ENCODE measurements around the gene VTI1A. TPM values are rescaled to one million over a fixed set of nuclear protein-coding genes. Genes with fewer than 3 reads are reported as not detected.
A peak's percentile ranks its signal among the peaks of the same experiment; 100 is the strongest.
"Not testable (repeated sequence)": the region's sequence is repeated elsewhere in the genome, so short reads cannot be mapped to it uniquely, and the experiment has no call there.

Gene VTI1A
- total RNA-seq, 1 donor from 2014 or later = 47.2 TPM

DNA sequence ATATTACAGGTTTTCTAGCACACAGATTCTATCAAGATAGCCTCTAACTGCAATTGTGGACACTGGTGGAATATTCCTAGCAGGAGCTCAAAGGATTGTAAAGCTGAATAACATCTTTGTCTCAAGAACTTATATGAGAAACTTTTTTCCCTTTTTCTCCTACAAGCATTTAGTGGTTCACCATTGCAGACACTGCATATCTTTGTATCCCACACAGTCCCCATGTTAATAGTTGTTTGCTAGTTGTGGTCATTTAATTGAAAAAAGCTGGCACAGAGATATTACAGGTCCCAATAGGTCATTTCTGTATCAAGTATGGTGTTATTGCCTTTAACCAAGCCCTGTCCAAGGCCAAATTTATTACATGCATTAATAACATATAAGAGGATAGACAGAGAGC lies 276.9 kb downstream of the VTI1A start:
- no peak for DNase-seq

DNA sequence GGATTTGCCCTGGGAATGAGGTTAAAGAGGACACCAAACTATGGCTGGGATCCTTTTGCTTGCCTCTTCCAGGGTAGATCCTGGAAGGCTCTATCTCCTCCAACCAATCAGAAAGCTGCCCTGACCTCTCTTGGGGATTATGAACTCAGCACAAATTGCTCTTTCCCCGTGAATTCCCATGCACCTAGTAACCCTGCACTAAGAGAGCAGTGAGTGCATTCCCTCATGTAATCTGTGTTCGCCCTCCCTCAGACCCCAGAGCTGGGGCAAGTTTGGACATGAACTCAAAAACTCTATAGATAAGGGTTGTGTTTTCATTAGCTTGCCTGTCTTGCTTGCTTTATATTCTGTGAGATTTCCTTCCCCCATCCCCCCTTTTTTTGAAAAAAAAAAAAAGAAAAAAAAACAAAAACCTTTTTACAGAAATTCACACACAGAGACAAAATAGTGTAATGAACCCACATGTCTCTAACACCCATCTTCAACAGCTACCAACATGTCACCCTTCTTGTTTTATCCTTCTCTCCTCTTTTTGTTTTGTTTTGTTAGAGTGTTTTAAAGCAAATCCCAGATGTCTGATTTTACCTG lies 277.5 kb downstream of the VTI1A start:
- no peak for DNase-seq

DNA sequence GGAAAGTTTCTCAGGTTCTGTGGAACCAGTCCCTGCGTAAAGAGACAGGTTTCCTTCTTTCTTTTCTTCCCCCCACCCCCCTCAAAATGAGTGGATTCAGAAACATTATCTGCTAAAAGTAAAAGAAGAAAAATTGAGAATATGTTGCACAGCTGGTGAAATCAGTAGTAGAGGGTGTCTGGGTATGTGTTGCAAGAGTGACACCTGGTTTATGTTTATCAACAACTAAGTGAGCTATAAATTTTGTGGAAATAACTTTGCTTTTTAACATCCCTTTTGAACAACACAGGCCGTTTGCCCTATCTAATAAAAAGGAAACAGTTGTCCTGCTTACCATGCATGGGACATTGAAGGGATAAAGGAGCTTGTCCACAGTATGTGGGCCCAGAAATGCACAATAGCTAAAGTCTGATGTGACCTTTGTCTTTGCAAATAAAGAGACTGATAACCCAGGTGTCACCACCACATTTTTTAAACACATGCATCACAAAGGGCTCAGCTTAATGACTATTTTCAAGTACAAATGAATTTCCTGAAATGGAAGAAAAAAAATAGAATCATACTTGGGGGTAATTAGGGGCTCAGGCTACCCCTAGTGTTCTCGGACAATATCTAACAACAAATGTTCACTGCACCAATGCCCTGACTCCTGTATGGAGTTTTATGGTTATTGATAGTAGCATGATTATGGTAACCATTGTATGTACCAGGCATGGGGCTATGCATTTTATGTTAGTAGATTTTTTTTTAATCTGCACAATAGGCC lies 281.3 kb downstream of the VTI1A start:
- DNase-seq = no peak

DNA sequence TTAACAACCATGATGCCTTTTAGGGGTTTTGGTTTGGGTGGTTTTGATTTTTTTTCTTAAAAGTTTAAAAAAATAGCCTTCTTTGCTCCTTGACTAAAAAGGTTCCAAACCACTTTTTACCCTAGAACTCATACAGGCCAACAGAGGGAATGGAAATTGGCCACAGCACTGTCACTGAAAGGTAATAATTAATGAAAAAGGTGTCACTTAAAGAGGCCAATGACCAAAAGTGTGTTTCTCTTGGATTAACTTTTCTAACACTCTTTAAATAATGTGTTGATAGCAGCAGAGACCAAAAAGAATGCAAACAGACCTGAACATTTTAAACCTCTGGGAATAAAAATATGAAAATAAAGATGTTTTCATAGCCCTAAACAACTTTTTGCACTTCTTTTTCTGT lies 282.0 kb downstream of the VTI1A start:
- DNase-seq = no peak

DNA sequence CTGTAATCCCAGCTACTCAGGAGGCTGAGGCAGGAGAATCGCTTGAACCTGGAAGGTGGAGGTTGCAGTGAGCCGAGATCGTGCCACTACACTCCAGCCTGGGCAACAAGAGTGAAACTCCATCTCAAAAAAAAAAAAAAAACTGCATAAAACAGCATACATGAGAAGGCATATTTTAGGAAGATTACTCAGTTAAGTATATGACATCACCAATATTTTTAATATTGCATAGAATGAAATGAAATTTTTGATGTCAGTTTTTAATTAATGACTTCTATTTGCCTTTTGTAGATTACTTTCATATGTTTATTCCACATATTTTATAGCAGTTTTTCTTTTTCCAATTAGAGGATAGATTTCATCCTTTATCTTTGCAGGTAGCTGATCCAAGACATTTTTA lies 284.4 kb downstream of the VTI1A start:
- DNase-seq = not testable (repeated sequence)

DNA sequence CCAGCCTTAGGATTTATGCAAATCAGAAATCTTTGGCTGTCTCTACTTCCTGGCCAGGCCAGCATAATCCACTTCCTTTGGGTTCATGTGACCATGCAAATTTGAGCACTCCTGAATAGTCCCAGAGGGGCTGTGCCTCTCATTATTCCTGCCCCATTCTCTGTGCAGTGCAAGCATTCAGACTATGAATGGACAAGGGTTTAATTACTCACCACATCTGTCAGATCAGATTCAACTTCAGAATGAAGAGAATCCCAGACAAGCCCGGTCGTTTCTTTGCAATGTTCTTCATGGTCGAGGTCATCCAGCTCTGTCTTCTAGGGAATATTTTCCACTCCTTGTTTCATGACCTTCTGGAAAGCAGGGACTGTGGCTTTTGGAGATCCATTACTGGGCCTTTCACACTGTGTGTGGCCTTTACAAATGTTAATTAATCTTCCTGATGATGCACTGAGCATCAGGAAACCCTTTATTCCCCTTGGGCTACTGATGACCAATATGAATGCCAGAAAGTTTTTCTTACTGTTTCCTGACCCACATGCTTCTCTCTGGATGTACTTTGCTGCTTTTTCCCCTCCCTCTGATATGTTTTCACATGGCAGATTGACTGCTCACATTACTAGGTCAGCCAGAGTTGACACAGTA lies 285.4 kb downstream of the VTI1A start:
- DNase-seq = peak; percentile 56

DNA sequence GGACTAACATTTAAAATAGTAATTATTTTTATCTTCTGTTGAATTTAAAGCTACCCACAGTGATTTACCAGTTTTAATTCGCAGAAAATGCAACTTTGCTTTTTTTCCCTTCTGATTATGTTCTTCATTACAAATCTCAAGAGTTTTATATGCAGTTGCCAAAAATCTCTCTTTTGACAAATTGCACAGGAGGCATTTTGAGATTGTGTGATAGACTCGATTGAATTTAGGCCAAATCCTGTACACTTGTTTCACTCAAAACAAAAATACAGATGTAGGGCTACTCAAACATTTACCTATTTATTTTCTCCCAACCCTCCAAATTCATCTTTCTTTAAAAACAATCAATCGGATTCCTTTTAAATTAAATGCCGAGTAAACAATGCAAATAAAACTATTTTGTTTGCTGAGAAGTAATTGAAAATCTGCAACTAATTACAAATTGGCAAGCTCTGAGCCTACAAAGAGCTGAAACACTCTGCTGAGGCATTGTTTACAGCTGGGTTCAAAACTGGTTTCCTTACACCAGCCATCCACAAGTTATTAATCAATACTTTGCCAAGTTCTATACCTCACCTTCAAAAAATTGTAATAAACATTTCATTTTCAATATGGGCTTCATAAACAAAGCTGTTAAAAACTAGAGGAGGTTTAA lies 288.2 kb downstream of the VTI1A start:
- peak; percentile 71 for DNase-seq

DNA sequence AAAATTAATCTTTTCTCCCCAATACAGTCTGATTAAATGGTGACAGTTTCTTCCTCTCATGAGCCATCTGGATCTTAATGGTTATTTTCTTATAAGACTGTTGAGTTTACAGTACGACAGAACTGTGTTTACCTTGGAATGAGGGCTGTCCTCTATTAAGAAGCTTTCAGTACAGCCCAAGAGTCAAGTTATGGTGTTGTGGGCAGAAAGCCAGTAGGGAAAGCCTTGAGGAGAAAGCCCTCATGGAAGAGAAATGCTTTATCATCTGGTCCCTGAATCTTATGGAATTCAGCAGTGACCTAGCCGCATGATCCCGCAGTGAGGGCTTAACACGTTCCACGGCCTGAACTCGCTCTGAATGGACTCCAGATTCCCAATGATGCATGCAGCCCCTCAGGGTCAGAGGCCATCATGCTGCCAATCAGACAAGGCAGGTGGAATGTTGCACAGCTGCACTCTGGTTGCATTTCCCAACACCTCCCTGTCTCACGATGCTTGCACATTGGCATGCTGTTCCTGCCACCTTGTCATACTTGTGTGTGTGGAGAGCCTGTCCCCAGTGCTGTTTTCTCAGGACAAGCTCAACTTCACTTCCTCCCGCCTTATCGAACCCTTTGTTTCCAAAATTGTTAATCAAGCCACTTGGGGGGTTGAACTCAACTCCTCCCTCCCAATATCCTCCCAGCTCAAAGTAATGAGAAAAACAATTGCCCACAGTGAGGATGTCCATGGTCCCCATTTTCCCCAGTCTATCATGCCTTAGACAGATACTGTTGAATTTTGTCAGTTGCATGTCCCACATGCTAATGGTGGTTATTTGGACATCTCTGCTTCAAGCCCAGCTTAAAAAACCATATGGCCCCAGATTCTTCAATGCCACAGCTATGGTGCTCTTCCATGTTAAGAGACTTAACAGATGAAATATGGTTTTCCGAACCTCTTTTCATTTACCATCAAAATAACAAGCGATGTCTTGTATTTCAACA lies 291.9 kb downstream of the VTI1A start:
- peak; percentile 64 for DNase-seq

DNA sequence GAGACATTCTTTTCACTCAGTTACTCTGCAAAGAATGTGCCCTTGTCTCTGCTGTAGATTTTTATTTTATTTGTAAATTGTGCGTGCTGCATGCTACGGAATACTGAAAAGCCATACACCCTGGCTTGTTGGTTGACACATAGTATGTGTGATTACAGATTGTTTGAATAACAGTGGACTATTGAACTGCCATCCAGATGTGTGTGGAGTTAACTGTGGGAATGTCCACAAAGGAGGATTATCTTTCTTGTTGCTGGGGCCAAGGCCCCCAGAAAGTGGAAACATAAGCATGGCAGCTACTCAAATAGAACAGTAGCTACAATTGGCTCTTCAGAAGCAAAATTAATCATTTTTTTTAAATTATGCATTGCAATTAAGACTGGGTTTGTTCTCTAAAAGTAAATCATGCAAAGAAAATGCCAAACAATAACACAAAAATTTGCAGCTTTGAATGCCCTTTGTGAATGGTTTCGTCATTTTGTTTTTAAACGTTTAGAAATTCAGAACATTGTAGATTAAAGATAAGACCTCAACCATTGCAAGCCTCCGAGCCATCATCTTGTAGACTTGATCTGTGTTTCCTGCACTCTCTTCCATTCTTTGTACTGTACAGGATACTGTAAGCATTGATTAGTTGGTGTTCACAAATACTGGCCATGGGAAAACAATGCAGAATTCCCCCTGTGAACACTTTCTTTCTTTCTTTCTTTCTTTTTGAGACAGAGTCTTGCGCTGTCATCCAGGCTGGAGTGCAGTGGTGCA lies 292.8 kb downstream of the VTI1A start:
- DNase-seq = no peak

DNA sequence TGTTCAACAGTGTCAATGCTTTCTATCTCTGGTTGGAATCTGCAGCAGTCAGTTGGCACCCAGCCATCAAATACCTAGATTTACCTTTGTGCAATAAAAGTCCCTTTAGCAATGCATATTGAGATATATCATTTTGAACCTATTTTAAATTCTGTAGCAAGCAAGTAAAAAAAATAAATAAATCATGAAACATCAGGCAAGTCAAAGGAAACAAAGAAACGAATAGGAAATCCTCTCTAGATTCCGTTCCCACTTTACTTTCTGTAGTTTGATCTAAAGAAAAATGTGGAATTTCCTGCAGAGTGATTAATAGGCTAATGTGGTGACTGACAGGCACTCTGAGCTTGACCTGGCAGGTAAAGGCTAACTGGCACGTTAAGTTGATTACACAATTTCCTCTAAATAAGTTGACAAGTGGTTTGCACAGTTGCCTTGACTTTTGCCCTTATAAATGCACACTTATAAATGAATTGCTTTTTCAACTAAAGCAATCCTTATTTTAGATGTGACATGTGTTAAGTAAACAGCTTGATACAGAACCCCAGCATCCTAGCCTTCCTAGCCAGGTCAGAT lies 294.9 kb downstream of the VTI1A start:
- DNase-seq = no peak

DNA sequence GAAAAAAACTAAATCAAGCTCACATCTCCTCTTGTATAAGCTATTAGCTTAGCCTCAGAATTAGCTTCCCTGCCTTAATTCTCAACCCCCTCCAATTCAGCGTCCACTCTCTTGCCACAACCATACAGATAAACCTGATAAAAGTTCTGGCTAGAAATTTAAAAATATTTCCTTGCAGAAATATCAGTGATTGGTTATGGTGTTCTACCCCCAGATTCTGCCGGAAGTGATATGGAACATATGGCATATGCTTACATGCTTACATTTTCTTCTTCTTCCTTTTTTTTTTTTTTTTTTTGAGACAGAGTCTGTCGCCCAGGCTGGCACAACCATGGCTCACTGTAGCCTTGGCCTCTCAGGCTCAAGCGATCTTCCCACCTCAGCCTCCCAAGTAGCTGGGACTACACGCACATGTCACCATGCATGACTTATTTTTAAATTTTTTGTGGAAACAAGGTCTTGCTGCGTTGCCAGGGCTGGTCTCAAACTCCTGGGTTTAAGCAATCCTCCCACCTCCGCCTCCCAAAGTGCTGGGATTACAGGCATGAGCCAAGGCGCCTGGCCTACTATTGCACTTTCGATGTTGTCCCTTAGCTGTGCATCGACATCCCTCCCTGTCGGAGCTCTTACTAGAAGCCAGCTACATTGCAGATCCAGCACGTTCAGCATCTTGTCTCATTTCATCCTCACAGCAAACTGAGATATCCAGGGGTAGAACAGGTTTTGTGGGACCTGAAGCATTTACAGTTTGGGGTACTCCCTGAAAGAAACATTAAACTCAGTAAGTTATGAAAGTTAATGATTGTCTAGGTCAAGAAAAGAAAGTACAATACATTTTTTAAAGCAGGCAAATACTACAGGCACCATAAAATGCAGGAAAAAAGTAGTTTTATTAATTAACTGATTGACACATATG lies 297.4 kb downstream of the VTI1A start:
- DNase-seq = no peak

DNA sequence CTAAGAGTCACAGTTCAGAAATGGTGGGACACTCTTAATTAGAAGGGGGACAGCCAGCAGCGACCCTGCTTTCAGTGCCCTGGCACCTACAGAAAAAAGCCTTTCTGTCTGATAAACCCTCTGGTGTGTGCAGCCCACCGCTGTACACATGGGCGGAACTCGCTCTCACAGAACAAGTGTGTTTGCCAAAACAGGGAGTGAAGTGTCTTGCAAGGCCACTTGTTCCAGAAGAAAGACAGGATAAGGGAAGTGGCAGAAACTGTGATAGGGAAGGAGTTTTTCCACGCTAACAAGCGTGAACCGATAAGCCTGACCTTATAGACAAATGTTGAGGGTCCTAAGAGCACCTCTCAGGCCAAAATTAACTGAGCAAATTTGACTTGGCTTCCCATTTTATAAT lies 299.3 kb downstream of the VTI1A start:
- DNase-seq = no peak

DNA sequence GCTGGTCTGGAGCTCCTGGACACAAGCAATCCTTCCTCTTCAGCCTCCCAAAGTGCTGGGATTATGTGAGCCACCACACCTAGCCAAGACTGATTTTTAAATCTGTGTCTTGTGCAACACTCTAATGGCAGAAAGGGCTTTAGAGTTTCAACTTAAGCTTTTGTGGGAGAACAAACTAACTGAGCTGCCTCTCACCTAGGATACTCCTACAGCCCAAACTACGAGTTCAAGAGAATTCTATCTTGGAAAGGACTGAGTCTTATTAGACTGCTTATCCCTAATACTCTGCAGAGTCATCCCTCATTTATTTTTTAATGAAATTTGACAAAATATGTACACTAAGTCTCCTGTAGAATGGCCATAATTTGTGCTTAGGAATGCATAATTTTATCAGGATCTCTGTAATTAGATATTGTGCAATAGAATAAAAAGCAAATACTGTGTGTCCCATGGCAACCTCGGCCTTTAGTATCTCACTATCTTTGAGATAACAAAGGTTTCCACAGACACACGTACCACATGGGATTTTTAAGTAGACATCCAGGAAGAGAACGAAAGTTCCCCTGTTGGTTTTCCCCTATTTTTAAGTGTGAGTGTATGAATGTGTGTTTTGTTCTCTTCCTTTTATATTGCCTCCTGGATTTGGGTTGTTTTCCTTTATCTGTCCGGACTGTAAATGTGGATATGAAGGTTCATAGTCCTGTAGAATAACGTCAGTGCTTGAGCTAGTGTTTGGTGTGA lies 303.6 kb downstream of the VTI1A start:
- DNase-seq = no peak

DNA sequence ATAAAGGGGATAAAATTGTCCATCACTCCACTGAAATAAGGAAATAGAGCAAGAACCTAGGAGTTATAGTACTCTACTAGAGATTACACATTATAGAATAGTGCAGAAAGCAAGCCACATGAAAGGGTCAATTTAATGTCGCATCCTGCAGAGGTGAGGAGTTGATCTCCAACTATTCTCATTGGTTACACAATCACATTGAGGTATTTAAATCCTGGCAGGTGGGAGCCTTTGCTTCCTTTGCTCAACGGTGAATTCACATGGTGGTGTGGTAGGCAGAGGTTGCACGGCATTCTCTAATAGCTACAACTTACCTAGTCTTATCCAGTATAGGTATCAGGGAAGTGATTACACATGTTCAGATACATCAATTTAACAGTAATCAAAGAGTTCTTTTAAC lies 304.6 kb downstream of the VTI1A start:
- no peak for DNase-seq

DNA sequence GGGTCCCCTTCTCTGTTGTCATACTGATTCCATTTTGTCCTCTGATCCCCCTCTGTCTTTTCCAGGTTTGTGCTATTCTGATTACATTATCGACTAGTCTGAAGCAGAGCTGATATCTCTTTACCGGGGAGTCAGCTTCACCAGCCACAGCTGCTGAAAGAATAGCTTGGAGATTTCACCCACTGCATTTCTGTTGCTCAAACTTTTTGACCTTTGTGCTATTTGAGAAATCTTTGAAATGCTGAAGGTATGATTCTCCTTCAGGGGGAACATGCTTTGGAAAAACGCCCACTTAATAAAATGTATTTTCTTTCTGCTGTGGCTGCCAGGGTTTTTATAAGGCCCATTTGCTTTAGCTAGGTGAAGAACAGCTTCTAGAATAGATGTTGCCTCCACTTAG lies 305.3 kb downstream of the VTI1A start:
- DNase-seq = no peak

DNA sequence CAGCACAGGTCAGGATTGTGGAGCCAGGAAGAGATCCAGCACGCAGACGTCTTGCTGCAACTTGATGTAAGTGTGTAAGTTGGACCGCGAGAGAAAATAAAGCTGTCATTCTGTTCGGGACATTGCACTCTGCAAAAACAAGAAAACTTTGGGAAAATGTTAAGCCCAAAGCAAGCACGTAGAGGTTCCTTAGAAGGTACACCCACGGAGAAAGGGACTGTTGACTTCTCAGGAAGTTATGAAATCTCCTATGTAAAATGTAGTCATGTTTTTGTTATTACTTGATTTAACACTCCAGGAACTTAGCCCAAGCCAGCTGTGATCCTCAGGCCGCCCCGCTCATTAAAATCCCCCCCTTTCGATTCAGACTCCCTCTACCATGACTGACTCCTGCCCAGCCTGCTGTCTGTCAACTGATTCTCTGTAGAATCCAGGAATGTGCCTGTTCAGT lies 307.0 kb downstream of the VTI1A start:
- DNase-seq = peak; percentile 53

DNA sequence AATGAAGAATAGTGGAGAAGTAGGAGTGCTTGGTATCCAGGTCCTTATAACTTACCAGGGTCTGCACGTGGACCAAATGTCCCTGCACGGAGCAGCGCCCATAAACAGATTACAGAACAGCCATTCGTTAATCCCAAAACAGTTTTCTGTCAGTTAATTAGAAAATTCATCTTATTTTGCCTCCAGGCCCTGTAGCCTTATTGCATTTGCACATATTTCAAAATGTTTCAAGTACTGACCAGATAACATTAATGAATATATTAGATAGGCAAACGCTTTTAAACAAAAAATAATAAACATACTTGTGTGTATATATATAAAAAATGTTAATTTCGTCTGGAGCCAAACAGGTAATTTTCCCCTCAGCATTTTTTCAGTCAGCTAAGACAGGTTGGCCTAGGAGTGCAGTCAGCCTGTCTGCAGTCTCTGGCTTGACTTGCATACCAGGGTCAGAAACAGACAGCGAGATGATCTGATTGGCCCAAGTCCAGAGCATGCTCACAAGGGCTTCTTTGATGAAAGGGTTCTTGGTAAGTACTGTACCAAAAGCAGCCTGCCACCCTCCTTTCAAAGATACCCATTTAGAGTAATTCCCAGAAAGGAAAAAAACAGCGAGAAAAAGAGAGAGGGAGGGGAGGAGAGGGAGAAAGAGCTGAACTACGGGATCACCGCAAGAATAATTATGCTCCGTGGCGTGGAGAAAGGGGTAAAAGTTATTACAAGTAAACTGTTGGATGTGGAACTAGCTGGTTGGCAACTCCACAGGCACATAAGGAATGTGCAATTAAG lies 308.6 kb downstream of the VTI1A start:
- peak; percentile 59 for DNase-seq

DNA sequence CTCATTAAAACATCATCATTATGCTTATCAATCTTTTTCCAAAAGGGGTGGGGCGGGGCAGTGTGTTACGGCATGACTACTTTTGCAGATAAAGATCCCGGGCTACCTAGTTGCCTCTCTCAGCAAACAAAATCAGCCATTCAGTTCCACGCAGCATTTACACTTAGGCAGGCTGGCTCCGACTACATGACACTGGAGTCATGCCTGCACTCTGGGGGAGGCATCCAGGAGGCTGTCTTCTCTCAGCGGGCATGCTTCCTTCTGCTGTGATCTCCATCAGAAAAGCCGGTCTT lies 309.2 kb downstream of the VTI1A start:
- DNase-seq = no peak

Measured in tongue (tissue), 2 donors.